GM12873 (cell line): Measurements from ENCODE around the gene SLC25A14.

Experiments
- CTCF ChIP-seq: IDR thresholded peaks from 2 replicates; pipeline ENCODE4 v1.5.1; 2012; ENCODE audit warnings: low read depth, mild to moderate bottlenecking, moderate library complexity, low read length, control low read depth; ENCODE audit not compliant: insufficient read depth; ENCODE audit errors: missing control alignments

The SLC25A14 gene

GRCh38 chrX:130343411-130343810 is 3.7 kb downstream of the SLC25A14 start:
- no peak for TF ChIP-seq CTCF

GRCh38 chrX:130347321-130347720 is 7.6 kb downstream of the SLC25A14 start:
- TF ChIP-seq CTCF: no peak

GRCh38 chrX:130351567-130351966 is 11.8 kb downstream of the SLC25A14 start:
- no peak for TF ChIP-seq CTCF

- no peak for TF ChIP-seq CTCF
Measured at GRCh38 chrX:130376077-130376476, 36.4 kb downstream of the SLC25A14 start.

- TF ChIP-seq CTCF: no peak
Measured at GRCh38 chrX:130378024-130378669, 38.4 kb downstream of the SLC25A14 start.

- TF ChIP-seq CTCF: no peak
Measured at GRCh38 chrX:130385520-130385919, 45.8 kb downstream of the SLC25A14 start, which contains the start of gene GPR119. TSS of gene GPR119 (minus strand) at chrX:130385674. CDS start at chrX:130385447, 227 bp downstream.

- TF ChIP-seq CTCF: no peak
Measured at GRCh38 chrX:130386408-130386808, 46.7 kb downstream of the SLC25A14 start.
